IMR-90 (cell line): ENCODE data around the gene KCTD20. TPM values are rescaled to one million over a fixed set of nuclear protein-coding genes. Genes with fewer than 3 reads are reported as not detected.

Source experiments
- ATAC-seq: fragments of 200-7000 bp; cut with Tn5 transposase; 2 replicates; pipeline ENCODE4 v1.9.1; 2020; ENCODE audit warnings: low read depth, mild to moderate bottlenecking, moderate library complexity
- BruUV-seq: library from RNA; stranded (reverse); fragments of 400-500 nt; replicated peaks from 2 replicates; lab custom pipeline; 2021; lab: Mats Ljungman, UMichigan
- CTCF ChIA-PET: fragments of 300-600 bp; formaldehyde crosslinking; extraction: SDS; loops from one replicate; lab custom pipeline; 2021; ENCODE audit warnings: antibody characterized with exemption; lab: Yijun Ruan, JAX
- POLR2A ChIA-PET: fragments of 300-600 bp; sonication (Branson Sonifier 250); formaldehyde crosslinking; loops from one replicate; lab custom pipeline; 2022; ENCODE audit warnings: antibody characterized with exemption; ENCODE audit not compliant: unreplicated experiment; lab: Charles Lee
- DNase-seq: peaks from one replicate; pipeline ENCODE4 v3.0.0; 2013
- H2AFZ ChIP-seq: replicated peaks from 2 replicates; pipeline ENCODE3; 2013; ENCODE audit warnings: low read length, mild to moderate bottlenecking; ENCODE audit not compliant: poor library complexity
- H2AK5ac ChIP-seq: 2 replicates; pipeline ENCODE4 v1.6.1; 2013; ENCODE audit warnings: low read depth, low read length, inconsistent platforms
- H2AK9ac ChIP-seq: replicated peaks from 2 replicates; pipeline ENCODE3; 2013; ENCODE audit warnings: mild to moderate bottlenecking, low read depth, low read length, moderate library complexity; ENCODE audit not compliant: poor library complexity
- H2BK120ac ChIP-seq: 2 replicates; pipeline ENCODE4 v1.6.1; 2013; ENCODE audit warnings: low read depth, low read length, inconsistent platforms
- H2BK15ac ChIP-seq: 3 replicates; pipeline ENCODE4 v1.6.1; 2013; ENCODE audit warnings: low read depth, low read length, inconsistent platforms
- H2BK20ac ChIP-seq: 2 replicates; pipeline ENCODE4 v1.6.1; 2013; ENCODE audit warnings: low read depth, mild to moderate bottlenecking, inconsistent platforms, low read length, moderate library complexity
- H2BK5ac ChIP-seq: 2 replicates; pipeline ENCODE4 v1.6.1; 2013; ENCODE audit warnings: mild to moderate bottlenecking, low read depth, low read length, inconsistent platforms; ENCODE audit not compliant: poor library complexity, severe bottlenecking
- H3K14ac ChIP-seq: replicated peaks from 2 replicates; pipeline ENCODE4 v1.6.1; 2013; ENCODE audit warnings: low read depth, low read length, inconsistent platforms
- H3K18ac ChIP-seq: 2 replicates; pipeline ENCODE4 v1.6.1; 2013; ENCODE audit warnings: low read depth, low read length, control low read depth
- H3K23ac ChIP-seq: 2 replicates; pipeline ENCODE4 v1.6.1; 2013; ENCODE audit warnings: low read depth, low read length, inconsistent platforms
- H3K27ac ChIP-seq: 2 replicates; pipeline ENCODE4 v1.5.1; 2013; ENCODE audit warnings: mild to moderate bottlenecking, control low read depth, low read length; ENCODE audit not compliant: insufficient read depth
- H3K27me3 ChIP-seq: 2 replicates; pipeline ENCODE4 v1.6.1; 2013; ENCODE audit warnings: low read length; ENCODE audit not compliant: control insufficient read depth, insufficient read depth
- H3K36me3 ChIP-seq: 2 replicates; pipeline ENCODE4 v1.6.1; 2013; ENCODE audit warnings: low read length, mixed read lengths; ENCODE audit not compliant: control insufficient read depth, insufficient read depth
- H3K4ac ChIP-seq: 2 replicates; pipeline ENCODE4 v1.6.1; 2013; ENCODE audit warnings: low read depth, low read length, inconsistent platforms
- H3K4me1 ChIP-seq: 2 replicates; pipeline ENCODE4 v1.6.1; 2013; ENCODE audit warnings: low read length, mixed read lengths; ENCODE audit not compliant: control insufficient read depth, insufficient read depth
- H3K4me2 ChIP-seq: 2 replicates; pipeline ENCODE4 v1.6.1; 2013; ENCODE audit warnings: low read depth, mild to moderate bottlenecking, control low read depth, low read length, moderate library complexity
- H3K4me3 ChIP-seq: 2 replicates; pipeline ENCODE4 v1.5.1; 2013; ENCODE audit warnings: low read depth, mild to moderate bottlenecking, control low read depth, low read length, moderate library complexity; ENCODE audit not compliant: insufficient read depth
- H3K56ac ChIP-seq: 2 replicates; pipeline ENCODE4 v1.6.1; 2013; ENCODE audit warnings: low read length, inconsistent platforms; ENCODE audit not compliant: insufficient read depth; ENCODE audit errors: extremely low read depth
- H3K79me1 ChIP-seq, 2 experiments: 2 replicates each; pipeline ENCODE4 v1.6.1; 2013; ENCODE audit warnings: low read length in 2 of 2, inconsistent platforms in 1 of 2, low read depth in 1 of 2
- H3K9ac ChIP-seq: 2 replicates; pipeline ENCODE4 v1.6.1; 2013; ENCODE audit warnings: low read depth, low read length, control low read depth
- H3K9me1 ChIP-seq: 2 replicates; pipeline ENCODE4 v1.6.1; 2013; ENCODE audit warnings: low read length, inconsistent platforms; ENCODE audit not compliant: insufficient read depth
- H3K9me3 ChIP-seq: 2 replicates; pipeline ENCODE4 v1.6.1; 2013; ENCODE audit warnings: low read length; ENCODE audit not compliant: control insufficient read depth, insufficient read depth
- H4K20me1 ChIP-seq: 2 replicates; pipeline ENCODE4 v1.6.1; 2013; ENCODE audit warnings: low read length, inconsistent platforms; ENCODE audit not compliant: insufficient read depth
- H4K5ac ChIP-seq: 2 replicates; pipeline ENCODE4 v1.6.1; 2013; ENCODE audit warnings: mild to moderate bottlenecking, low read depth, low read length, control low read depth
- H4K8ac ChIP-seq, 2 experiments: 2 replicates each; pipeline ENCODE4 v1.6.1; 2013; ENCODE audit warnings: low read depth in 2 of 2, low read length in 2 of 2, control low read depth in 1 of 2, inconsistent platforms in 1 of 2
- H4K91ac ChIP-seq: 2 replicates; pipeline ENCODE4 v1.6.1; 2013; ENCODE audit warnings: low read depth, low read length, inconsistent platforms; ENCODE audit not compliant: insufficient read depth
- BHLHE40 ChIP-seq: fragments of 150-350 bp; IDR thresholded peaks from 2 replicates; pipeline ENCODE4 v1.6.1; 2016; ENCODE audit warnings: mild to moderate bottlenecking, low read depth, low read length
- CEBPB ChIP-seq: IDR thresholded peaks from 2 replicates; pipeline ENCODE4 v1.6.1; 2012; ENCODE audit warnings: low read depth, low read length, improper control_type of control experiment
- CHD1 ChIP-seq: IDR thresholded peaks from 2 replicates; pipeline ENCODE4 v1.6.1; 2012; ENCODE audit warnings: low read depth, low read length, improper control_type of control experiment
- CTCF ChIP-seq: conservative IDR thresholded peaks from 2 replicates; pipeline ENCODE4 v1.5.1; 2012; ENCODE audit warnings: mild to moderate bottlenecking, low read depth, low read length, improper control_type of control experiment
- FOS ChIP-seq: fragments of 150-350 bp; IDR thresholded peaks from 2 replicates; pipeline ENCODE4 v1.6.1; 2016; ENCODE audit warnings: low read depth, low read length
- MAFK ChIP-seq: IDR thresholded peaks from 2 replicates; pipeline ENCODE4 v1.6.1; 2012; ENCODE audit warnings: low read depth, low read length, improper control_type of control experiment
- MAZ ChIP-seq: IDR thresholded peaks from 2 replicates; pipeline ENCODE4 v1.6.1; 2012; ENCODE audit warnings: low read depth, mild to moderate bottlenecking, low read length, improper control_type of control experiment, moderate library complexity, borderline replicate concordance
- MXI1 ChIP-seq: IDR thresholded peaks from 2 replicates; pipeline ENCODE4 v1.6.1; 2012; ENCODE audit warnings: low read depth, mild to moderate bottlenecking, low read length, moderate library complexity, borderline replicate concordance
- NFE2L2 ChIP-seq: fragments of 150-350 bp; IDR thresholded peaks from 2 replicates; pipeline ENCODE4 v1.6.1; 2016; ENCODE audit warnings: low read depth, mild to moderate bottlenecking, low read length
- POLR2A ChIP-seq: IDR thresholded peaks from 2 replicates; pipeline ENCODE4 v1.6.1; 2012; ENCODE audit warnings: mild to moderate bottlenecking, low read depth, low read length
- RAD21 ChIP-seq: IDR thresholded peaks from 2 replicates; pipeline ENCODE4 v1.6.1; 2012; ENCODE audit warnings: low read length, improper control_type of control experiment
- RCOR1 ChIP-seq: IDR thresholded peaks from 2 replicates; pipeline ENCODE4 v1.6.1; 2012; ENCODE audit warnings: mild to moderate bottlenecking, low read length, improper control_type of control experiment; ENCODE audit not compliant: insufficient replicate concordance
- RFX5 ChIP-seq: IDR thresholded peaks from 2 replicates; pipeline ENCODE4 v1.8.0; 2012; ENCODE audit warnings: low read depth, mild to moderate bottlenecking, low read length, moderate library complexity
- SMC3 ChIP-seq: fragments of 150-350 bp; IDR thresholded peaks from 2 replicates; pipeline ENCODE4 v1.6.1; 2016; ENCODE audit warnings: low read depth, mild to moderate bottlenecking, antibody characterized with exemption, low read length, moderate library complexity
- WGBS, 2 experiments: methylation state at CpG; one replicate each; pipeline versions ENCODE4 v1.1.5 to v1.1.7; 2013; ENCODE audit warnings: missing lambda C conversion rate in 2 of 2; ENCODE audit not compliant: insufficient read length in 1 of 2; ENCODE audit errors: extremely low coverage in 2 of 2; 5-methylcytosine and 5-hydroxymethylcytosine counted together
- dilution Hi-C: fragments of 300-500 bp; cut with HindIII; formaldehyde crosslinking; loops from one replicate; pipeline ENCODE4 v1.14.3; 2018; ENCODE audit warnings: low sequenced_read_pairs; ENCODE audit not compliant: unreplicated experiment
- in situ Hi-C: fragments of 300-500 bp; cut with MboI; formaldehyde crosslinking; loops from 3 replicates; pipeline ENCODE4 v1.14.3; 2019; ENCODE audit warnings: low sequenced_read_pairs, inconsistent platforms, mixed read lengths
- intact Hi-C: fragments of 100-400 bp; cut with micrococcal nuclease; formaldehyde crosslinking; loops from 2 replicates; pipeline ENCODE4 v1.10.0; 2022
- polyA plus RNA-seq, 3 experiments: library from polyadenylated mRNA; depleted of rRNA; stranded (reverse); fragments of >200 nt; gene quantifications; 2 replicates each; pipeline ENCODE4 v1.2.3, GENCODE V29; 2012; ENCODE audit warnings: low replicate concordance in 1 of 3
- total RNA-seq: library from RNA; depleted of rRNA; stranded (reverse); fragments of >200 nt; gene quantifications from 2 replicates; pipeline ENCODE4 v1.2.3, GENCODE V29; 2012
- TF ChIP-seq, protein P1 (sequence below): fragments of 150-350 bp; IDR thresholded peaks from 2 replicates; pipeline ENCODE4 v1.6.1; 2016; ENCODE audit warnings: low read depth, mild to moderate bottlenecking, low read length, moderate library complexity, borderline replicate concordance
- TF ChIP-seq, protein P2 (sequence below): fragments of 150-350 bp; IDR thresholded peaks from 2 replicates; pipeline ENCODE4 v1.6.1; 2017; ENCODE audit warnings: mild to moderate bottlenecking, antibody characterized with exemption, low read length, low read depth

Gene KCTD20
- total and polyA plus RNA-seq, 2 of the 4 experiments (the other 2 are of a cell fraction) = 55.4 to 150 TPM

GRCh38 chr6:36404164-36404563 is 38.6 kb upstream of the KCTD20 start:
- Histone ChIP-seq H3K9me3 (peaks cover 6% of the 10 kb centered on the region), H3K27ac (no peak overlapping the region), H2AK9ac (no peak overlapping the region), H2BK15ac (no peak overlapping the region), H4K5ac (no peak overlapping the region), H3K27me3 (peaks cover 15% of the 10 kb centered on the region), H3K79me1 (no peaks in the 10 kb centered on the region), H3K9ac (no peak overlapping the region), H3K14ac (no peak overlapping the region), H4K91ac (no peak overlapping the region), H3K36me3 (no peaks in the 10 kb centered on the region), H3K23ac (no peak overlapping the region), H3K4me1 (no peaks in the 10 kb centered on the region), H2AFZ (no peak overlapping the region), H3K4me2 (no peak overlapping the region), H3K4ac (no peak overlapping the region), H2BK5ac (no peak overlapping the region), H4K8ac (no peak overlapping the region), H2AK5ac (no peak overlapping the region), H2BK20ac (no peak overlapping the region), H3K4me3 (no peak overlapping the region), H3K56ac (no peak overlapping the region), H2BK120ac (no peak overlapping the region), H4K20me1 (no peaks in the 10 kb centered on the region), H3K9me1 (no peaks in the 10 kb centered on the region), H3K18ac (no peak overlapping the region)
- ATAC-seq (no peak), DNase-seq (no peak)
- CTCF ChIA-PET = no interaction called here
- dilution Hi-C loops = no loop called here
- TF ChIP-seq POLR2A = no peak
- TF ChIP-seq MAZ = no peak
- TF ChIP-seq MXI1 = no peak
- no peak for TF ChIP-seq CTCF
- no peak for TF ChIP-seq RAD21
- no peak for TF ChIP-seq BHLHE40
- no peak for TF ChIP-seq CEBPB
- TF ChIP-seq RFX5 = no peak
- no peak for TF ChIP-seq RCOR1
- TF ChIP-seq, protein P1, sequence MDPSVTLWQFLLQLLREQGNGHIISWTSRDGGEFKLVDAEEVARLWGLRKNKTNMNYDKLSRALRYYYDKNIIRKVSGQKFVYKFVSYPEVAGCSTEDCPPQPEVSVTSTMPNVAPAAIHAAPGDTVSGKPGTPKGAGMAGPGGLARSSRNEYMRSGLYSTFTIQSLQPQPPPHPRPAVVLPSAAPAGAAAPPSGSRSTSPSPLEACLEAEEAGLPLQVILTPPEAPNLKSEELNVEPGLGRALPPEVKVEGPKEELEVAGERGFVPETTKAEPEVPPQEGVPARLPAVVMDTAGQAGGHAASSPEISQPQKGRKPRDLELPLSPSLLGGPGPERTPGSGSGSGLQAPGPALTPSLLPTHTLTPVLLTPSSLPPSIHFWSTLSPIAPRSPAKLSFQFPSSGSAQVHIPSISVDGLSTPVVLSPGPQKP = no peak
- no peak for TF ChIP-seq NFE2L2
- no peak for TF ChIP-seq MAFK
- no peak for TF ChIP-seq SMC3
- TF ChIP-seq, protein P2, sequence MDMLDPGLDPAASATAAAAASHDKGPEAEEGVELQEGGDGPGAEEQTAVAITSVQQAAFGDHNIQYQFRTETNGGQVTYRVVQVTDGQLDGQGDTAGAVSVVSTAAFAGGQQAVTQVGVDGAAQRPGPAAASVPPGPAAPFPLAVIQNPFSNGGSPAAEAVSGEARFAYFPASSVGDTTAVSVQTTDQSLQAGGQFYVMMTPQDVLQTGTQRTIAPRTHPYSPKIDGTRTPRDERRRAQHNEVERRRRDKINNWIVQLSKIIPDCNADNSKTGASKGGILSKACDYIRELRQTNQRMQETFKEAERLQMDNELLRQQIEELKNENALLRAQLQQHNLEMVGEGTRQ = no peak
- no peak for TF ChIP-seq CHD1
- no peak for TF ChIP-seq FOS
- intact Hi-C loops = no loop called here
- in situ Hi-C loops = no loop called here
- WGBS, 2 experiments = no CpG with 5 or more reads among the region's 4 CpGs
- POLR2A ChIA-PET = no interaction called here
- BruUV-seq = no TSS peak
